ENCODE results near the gene TRIO. TPM values are rescaled to one million over a fixed set of nuclear protein-coding genes. Genes with fewer than 3 reads are reported as not detected.

The TRIO gene
- total RNA-seq, 1 donor from 2014 or later = 163 TPM

- H3K36me3 Mint-ChIP-seq (ENCODE audit: insufficient read depth) = no peaks in the 10 kb centered on the region
- H3K9me3 Mint-ChIP-seq (ENCODE audit: low read depth) = no peaks in the 10 kb centered on the region
- no peak for DNase-seq (ENCODE audit: low spot score, unreplicated experiment)
- H3K27ac Mint-ChIP-seq = no peak overlapping the region
- H3K4me3 Mint-ChIP-seq (ENCODE audit: low read depth) = no peak overlapping the region
- H3K4me1 Mint-ChIP-seq (ENCODE audit: low read depth) = peaks cover 41% of the 10 kb centered on the region
- no peaks in the 10 kb centered on the region for H3K27me3 Mint-ChIP-seq
- TF ChIP-seq CTCF (IDR thresholded peaks at IDR 0.05; ENCODE audit: unreplicated experiment) = no peak
These were observed 80.2 kb downstream of the TRIO start for GRCh38 chr5:14223372-14223771.

- Mint-ChIP-seq H3K36me3 (ENCODE audit: insufficient read depth) (no peaks in the 10 kb centered on the region), H3K4me1 (ENCODE audit: low read depth) (peaks cover 25% of the 10 kb centered on the region), H3K9me3 (ENCODE audit: low read depth) (no peaks in the 10 kb centered on the region), H3K27me3 (no peaks in the 10 kb centered on the region), H3K4me3 (ENCODE audit: low read depth) (no peak overlapping the region), H3K27ac (peak overlapping the region; percentile 25)
- DNase-seq (ENCODE audit: low spot score, unreplicated experiment) = no peak
- no peak for TF ChIP-seq CTCF (IDR thresholded peaks at IDR 0.05; ENCODE audit: unreplicated experiment)
These were observed 82.2 kb downstream of the TRIO start for GRCh38 chr5:14225173-14225834.

GRCh38 chr5:14226149-14226548, 83.0 kb downstream of the TRIO start:
- H3K4me1 Mint-ChIP-seq (ENCODE audit: low read depth) = peaks cover 26% of the 10 kb centered on the region
- no peaks in the 10 kb centered on the region for H3K9me3 Mint-ChIP-seq (ENCODE audit: low read depth)
- no peak for DNase-seq (ENCODE audit: low spot score, unreplicated experiment)
- no peaks in the 10 kb centered on the region for H3K36me3 Mint-ChIP-seq (ENCODE audit: insufficient read depth)
- H3K27ac Mint-ChIP-seq = no peak overlapping the region
- TF ChIP-seq CTCF (IDR thresholded peaks at IDR 0.05; ENCODE audit: unreplicated experiment) = no peak
- no peaks in the 10 kb centered on the region for H3K27me3 Mint-ChIP-seq
- no peak overlapping the region for H3K4me3 Mint-ChIP-seq (ENCODE audit: low read depth)

GRCh38 chr5:14226554-14226953, 83.4 kb downstream of the TRIO start:
- Mint-ChIP-seq H3K27me3 (no peaks in the 10 kb centered on the region), H3K9me3 (ENCODE audit: low read depth) (no peaks in the 10 kb centered on the region)

GRCh38 chr5:14226992-14227391, 83.8 kb downstream of the TRIO start:
- no peak overlapping the region for H3K4me3 Mint-ChIP-seq (ENCODE audit: low read depth)
- no peaks in the 10 kb centered on the region for H3K9me3 Mint-ChIP-seq (ENCODE audit: low read depth)
- peaks cover 28% of the 10 kb centered on the region for H3K4me1 Mint-ChIP-seq (ENCODE audit: low read depth)
- DNase-seq (ENCODE audit: low spot score, unreplicated experiment) = no peak
- no peak for TF ChIP-seq CTCF (IDR thresholded peaks at IDR 0.05; ENCODE audit: unreplicated experiment)
- H3K36me3 Mint-ChIP-seq (ENCODE audit: insufficient read depth) = no peaks in the 10 kb centered on the region
- H3K27ac Mint-ChIP-seq = no peak overlapping the region
- H3K27me3 Mint-ChIP-seq = no peaks in the 10 kb centered on the region

More at GRCh38 chr5:14226554-14226953, 83.4 kb downstream of the TRIO start:
- Mint-ChIP-seq H3K36me3 (ENCODE audit: insufficient read depth) (no peaks in the 10 kb centered on the region), H3K4me1 (ENCODE audit: low read depth) (peaks cover 26% of the 10 kb centered on the region), H3K27ac (no peak overlapping the region), H3K4me3 (ENCODE audit: low read depth) (no peak overlapping the region)
- DNase-seq (ENCODE audit: low spot score, unreplicated experiment) = no peak
- TF ChIP-seq CTCF (IDR thresholded peaks at IDR 0.05; ENCODE audit: unreplicated experiment) = no peak

Data from progenitor cell of endocrine pancreas (in vitro differentiated cells).